Activated T-helper 1 cell treated with anti-CD3 and anti-CD28 coated beads, Interleukin-2, amount 50 U/mL, for 16 hours (primary cell): ENCODE data around the gene RPN2.

Experiments used
- DNase-seq, 2 donors: peaks; one replicate each; pipeline ENCODE4 v3.0.0-alpha.2; 2020; ENCODE audit warnings: low read depth in 1 of 2, low spot score in 1 of 2

RPN2 gene

GRCh38 chr20:37209661-37210314 is 30.7 kb downstream of the RPN2 start:
- DNase-seq, result no peak

GRCh38 chr20:37218441-37218840 is 39.3 kb downstream of the RPN2 start:
- DNase-seq, result no peak

GRCh38 chr20:37218976-37219375 is 39.8 kb downstream of the RPN2 start:
- no peak for DNase-seq

- DNase-seq, result no peak
These were observed 40.9 kb downstream of the RPN2 start for GRCh38 chr20:37219751-37220668.

- no peak for DNase-seq
These were observed 41.6 kb downstream of the RPN2 start for GRCh38 chr20:37220731-37221130.

- DNase-seq, result no peak
These were observed 43.0 kb downstream of the RPN2 start for GRCh38 chr20:37222086-37222485.

- DNase-seq, result no peak
These were observed 43.9 kb downstream of the RPN2 start for GRCh38 chr20:37223053-37223452.

- DNase-seq, result no peak
These were observed 46.0 kb downstream of the RPN2 start for GRCh38 chr20:37225146-37225545.

- DNase-seq, result no peak
These were observed 47.8 kb downstream of the RPN2 start for GRCh38 chr20:37226889-37227288.

GRCh38 chr20:37228082-37228481 is 49.0 kb downstream of the RPN2 start:
- no peak for DNase-seq

- DNase-seq, result no peak
These were observed 49.5 kb downstream of the RPN2 start for GRCh38 chr20:37228656-37229055.

- DNase-seq, result no peak
These were observed 50.2 kb downstream of the RPN2 start for GRCh38 chr20:37229357-37229756.

- no peak for DNase-seq
These were observed 51.1 kb downstream of the RPN2 start for GRCh38 chr20:37230200-37230599.

- DNase-seq, result no peak
These were observed 53.0 kb downstream of the RPN2 start for GRCh38 chr20:37231947-37232630.

GRCh38 chr20:37233548-37234253 is 54.6 kb downstream of the RPN2 start:
- no peak for DNase-seq

GRCh38 chr20:37234254-37234581 is 55.1 kb downstream of the RPN2 start:
- no peak for DNase-seq

GRCh38 chr20:37235065-37235464 is 55.9 kb downstream of the RPN2 start:
- no peak for DNase-seq

- no peak for DNase-seq
These were observed 57.3 kb downstream of the RPN2 start for GRCh38 chr20:37236462-37236861.

- no peak for DNase-seq
These were observed 58.5 kb downstream of the RPN2 start for GRCh38 chr20:37237656-37238055.

- no peak for DNase-seq
These were observed 59.3 kb downstream of the RPN2 start for GRCh38 chr20:37238426-37238825.

- DNase-seq, result no peak
These were observed 59.9 kb downstream of the RPN2 start for GRCh38 chr20:37238935-37239451.
